ENCODE data around the gene DHRS13.

DNA sequence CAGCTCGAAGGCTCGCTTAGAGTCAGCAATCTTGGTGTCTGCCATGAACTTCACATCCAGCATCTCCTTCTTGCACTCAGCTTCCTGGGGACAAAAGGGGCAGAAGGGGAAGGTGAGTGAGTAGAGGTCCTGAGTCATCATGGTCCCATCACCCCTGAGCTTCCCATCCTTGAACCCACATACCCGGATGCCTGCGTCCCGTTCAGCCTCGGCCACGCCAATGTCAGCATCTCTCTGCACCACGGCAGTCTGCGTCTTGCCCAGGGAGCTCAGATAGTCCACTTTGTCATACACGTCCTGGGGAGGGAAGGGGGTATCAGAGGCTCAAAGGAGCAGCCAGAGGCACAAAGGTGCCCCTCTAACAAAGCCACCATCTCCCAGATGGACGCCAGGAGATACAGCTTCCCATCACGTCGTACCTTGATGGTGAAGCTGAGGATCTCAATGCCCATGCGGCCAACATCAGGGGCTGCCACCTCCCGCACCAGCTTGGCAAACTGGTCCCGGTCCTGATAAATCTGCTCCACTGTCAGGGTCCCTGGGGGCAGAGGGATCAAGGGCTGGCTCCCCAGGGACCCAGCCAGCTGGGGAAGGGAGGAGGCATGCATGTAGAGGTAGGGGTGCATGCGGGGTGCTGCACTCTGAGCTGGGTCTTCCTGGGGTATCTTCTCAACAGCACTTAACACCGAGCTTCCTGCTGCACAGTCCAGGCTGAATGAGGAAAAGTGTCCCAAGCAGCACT, 20.6 kb downstream of the DHRS13 start:
- TF ChIP-seq SUZ12 (IDR thresholded peaks at IDR 0.05; ENCODE audit: extremely low read depth, insufficient read depth, insufficient read length) (no peak), YY1 (IDR thresholded peaks at IDR 0.05; ENCODE audit: insufficient read depth, insufficient read length) (no peak)

Data from NT2/D1 (cell line).